Lower leg skin (tissue), 4 donors: ENCODE results near the gene G2E3. TPM values are rescaled to one million over a fixed set of nuclear protein-coding genes. Genes with fewer than 3 reads are reported as not detected.
"Not testable (repeated sequence)": the region's sequence is repeated elsewhere in the genome, so short reads cannot be mapped to it uniquely, and the experiment has no call there.

Source experiments
- DNase-seq, 2 donors: peaks; one replicate each; pipeline ENCODE4 v3.0.0-alpha.2; 2019; ENCODE audit warnings: low spot score in 2 of 2
- H3K4me3 ChIP-seq: fragments of 200-600 bp; sonication (generic); 2 replicates; pipeline ENCODE4 v1.5.1; 2017; ENCODE audit warnings: mild to moderate bottlenecking, low read depth; ENCODE audit not compliant: poor library complexity, severe bottlenecking
- POLR2A ChIP-seq, 2 donors: fragments of 450-650 bp; IDR thresholded peaks; one replicate each; pipeline ENCODE4 v1.6.1; 2016 to 2017; ENCODE audit warnings: antibody characterized with exemption in 2 of 2, mild to moderate bottlenecking in 1 of 2, moderate library complexity in 1 of 2
- WGBS, 2 donors: methylation state at CpG; one replicate each; pipeline ENCODE4 v1.1.5; 2018; 5-methylcytosine and 5-hydroxymethylcytosine counted together
- intact Hi-C: fragments of 100-400 bp; cut with DNase I; formaldehyde crosslinking; loops from one replicate; pipeline ENCODE4 v1.15.0; 2023; ENCODE audit warnings: low total_unique reads
- total RNA-seq, 4 donors: library from RNA; depleted of rRNA; stranded (reverse); fragments of >200 nt; gene quantifications; one replicate each; pipeline ENCODE4 v1.1.0, GENCODE V29; 2016
- TF ChIP-seq, protein P1 (sequence below), 3 donors: fragments of 450-650 bp; IDR thresholded peaks; one replicate each; pipeline ENCODE4 v1.5.1; 2016; ENCODE audit warnings: antibody characterized with exemption in 3 of 3, mild to moderate bottlenecking in 3 of 3, moderate library complexity in 2 of 3

G2E3 gene
- total RNA-seq, 4 donors from 2014 or later: 8.0 to 13.0 (median 10.6) TPM

DNA sequence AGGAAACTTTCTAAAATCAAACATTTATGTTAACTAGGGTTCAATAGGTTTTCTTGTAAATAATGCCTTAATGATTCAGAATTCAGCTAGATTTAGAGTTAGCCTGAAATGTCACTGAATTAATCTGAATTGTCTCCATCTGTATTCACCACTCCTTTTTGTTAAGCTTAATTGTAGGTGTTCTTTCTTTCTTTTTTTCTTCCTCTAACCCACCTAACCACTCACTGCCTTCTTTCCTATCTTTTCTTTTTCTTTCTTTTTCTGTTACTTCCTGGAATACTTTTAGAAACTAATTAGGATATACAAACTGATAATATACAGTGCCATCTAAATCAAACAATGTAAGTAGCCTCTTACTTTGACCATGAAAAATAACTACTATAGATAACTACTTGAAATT lies 29.9 kb downstream of the G2E3 start:
- DNase-seq: no peak
- H3K4me3 ChIP-seq: no peak overlapping the region
- TF ChIP-seq, protein P1, sequence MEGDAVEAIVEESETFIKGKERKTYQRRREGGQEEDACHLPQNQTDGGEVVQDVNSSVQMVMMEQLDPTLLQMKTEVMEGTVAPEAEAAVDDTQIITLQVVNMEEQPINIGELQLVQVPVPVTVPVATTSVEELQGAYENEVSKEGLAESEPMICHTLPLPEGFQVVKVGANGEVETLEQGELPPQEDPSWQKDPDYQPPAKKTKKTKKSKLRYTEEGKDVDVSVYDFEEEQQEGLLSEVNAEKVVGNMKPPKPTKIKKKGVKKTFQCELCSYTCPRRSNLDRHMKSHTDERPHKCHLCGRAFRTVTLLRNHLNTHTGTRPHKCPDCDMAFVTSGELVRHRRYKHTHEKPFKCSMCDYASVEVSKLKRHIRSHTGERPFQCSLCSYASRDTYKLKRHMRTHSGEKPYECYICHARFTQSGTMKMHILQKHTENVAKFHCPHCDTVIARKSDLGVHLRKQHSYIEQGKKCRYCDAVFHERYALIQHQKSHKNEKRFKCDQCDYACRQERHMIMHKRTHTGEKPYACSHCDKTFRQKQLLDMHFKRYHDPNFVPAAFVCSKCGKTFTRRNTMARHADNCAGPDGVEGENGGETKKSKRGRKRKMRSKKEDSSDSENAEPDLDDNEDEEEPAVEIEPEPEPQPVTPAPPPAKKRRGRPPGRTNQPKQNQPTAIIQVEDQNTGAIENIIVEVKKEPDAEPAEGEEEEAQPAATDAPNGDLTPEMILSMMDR (IDR thresholded peaks at IDR 0.05): no peak
- TF ChIP-seq POLR2A (IDR thresholded peaks at IDR 0.05): no peak
- intact Hi-C loops: no loop called here

DNA sequence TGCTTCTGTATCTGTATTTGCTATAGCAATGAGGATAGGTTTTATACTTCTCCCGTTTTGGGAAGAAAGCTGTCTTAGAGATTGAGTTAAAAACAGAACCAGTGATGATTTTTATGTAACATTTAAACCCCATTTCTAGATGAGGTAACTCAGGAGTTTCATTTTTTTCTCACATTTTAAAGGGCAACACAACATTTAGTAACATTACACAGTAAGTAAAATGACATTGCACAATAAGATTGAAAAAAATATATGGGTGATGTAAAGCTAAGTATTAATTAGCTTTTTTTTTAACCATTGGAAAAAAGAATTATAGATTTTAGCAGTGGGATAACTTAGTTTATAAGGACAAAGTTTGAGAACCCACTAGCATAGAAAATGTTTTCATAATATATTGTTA lies 38.0 kb downstream of the G2E3 start:
- H3K4me3 ChIP-seq: no peak overlapping the region
- 67 to 75% methylated on average over 1 of the region's 1 CpG for WGBS, 2 donors
- DNase-seq: no peak
- TF ChIP-seq POLR2A (IDR thresholded peaks at IDR 0.05): no peak
- TF ChIP-seq, protein P1 (IDR thresholded peaks at IDR 0.05): no peak
- intact Hi-C loops: no loop called here

DNA sequence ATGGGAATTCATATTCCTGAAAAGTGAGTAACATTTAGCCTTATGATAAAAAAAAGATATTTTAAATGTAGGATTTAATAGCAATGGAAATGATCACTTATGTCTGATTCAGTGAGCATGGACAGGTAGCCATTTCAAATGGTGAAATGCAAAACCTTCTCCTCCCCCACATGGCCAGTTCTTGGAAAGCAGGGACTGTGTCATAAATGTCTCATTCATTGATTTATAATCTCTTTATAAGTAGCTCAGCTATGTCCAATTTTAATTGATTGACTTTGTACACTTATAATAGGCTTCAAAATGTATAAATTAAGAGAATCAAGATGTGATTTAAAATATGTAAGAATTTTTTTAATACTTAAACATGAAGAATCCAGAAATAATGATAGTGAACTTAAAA lies 38.5 kb downstream of the G2E3 start:
- DNase-seq: no peak
- intact Hi-C loops: no loop called here
- H3K4me3 ChIP-seq: no peak overlapping the region
- TF ChIP-seq, protein P1 (IDR thresholded peaks at IDR 0.05): no peak

DNA sequence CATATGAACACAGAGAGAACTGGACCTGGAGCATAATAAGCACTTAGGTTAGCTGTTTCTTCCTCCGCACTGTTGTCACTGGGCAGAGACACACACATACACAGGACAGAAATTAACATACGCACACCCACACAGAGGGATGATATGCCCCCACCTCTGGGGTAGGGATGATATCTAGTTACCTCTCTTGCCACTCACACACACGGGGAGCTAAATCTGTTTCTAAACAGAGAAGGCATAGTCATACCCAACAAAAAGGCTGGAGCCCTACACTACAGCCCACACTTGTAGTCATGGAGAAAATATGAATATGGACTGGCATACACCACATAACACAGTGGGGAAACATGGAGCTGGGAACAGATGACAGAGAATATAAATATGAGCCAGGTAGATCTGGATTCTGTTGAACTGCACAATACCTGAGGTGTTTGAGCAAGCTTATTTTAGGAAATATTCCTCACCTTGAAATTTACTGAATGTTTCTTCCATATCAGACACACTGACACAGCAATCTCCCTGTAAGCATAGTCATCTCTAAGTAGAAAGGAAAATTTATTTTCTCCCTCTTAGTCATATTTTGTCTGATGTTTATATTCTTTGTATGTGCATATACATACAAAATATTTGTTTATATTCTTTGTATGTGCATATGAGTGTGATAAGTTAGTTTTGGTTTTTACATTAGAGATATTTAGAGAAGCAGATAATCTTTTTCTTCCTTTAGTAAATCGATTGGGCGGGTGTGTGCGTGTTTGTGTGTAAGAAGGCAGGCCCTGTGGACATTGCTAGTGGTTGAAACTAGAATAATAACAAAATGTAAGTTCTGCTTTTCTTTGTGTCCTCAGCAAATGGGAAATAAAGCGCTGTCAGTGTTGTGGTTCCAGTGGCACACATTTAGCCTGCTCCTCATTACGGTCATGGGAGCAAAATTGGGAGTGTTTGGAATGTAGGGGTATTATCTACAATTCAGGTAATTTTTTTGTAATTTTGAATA lies 42.3 kb downstream of the G2E3 start:
- 91 to 95% methylated on average over 8 of the region's 8 CpGs for WGBS, 2 donors
- no peak overlapping the region for H3K4me3 ChIP-seq
- intact Hi-C loops: no loop called here
- TF ChIP-seq POLR2A (IDR thresholded peaks at IDR 0.05): no peak
- TF ChIP-seq, protein P1 (IDR thresholded peaks at IDR 0.05): no peak
- DNase-seq: no peak

DNA sequence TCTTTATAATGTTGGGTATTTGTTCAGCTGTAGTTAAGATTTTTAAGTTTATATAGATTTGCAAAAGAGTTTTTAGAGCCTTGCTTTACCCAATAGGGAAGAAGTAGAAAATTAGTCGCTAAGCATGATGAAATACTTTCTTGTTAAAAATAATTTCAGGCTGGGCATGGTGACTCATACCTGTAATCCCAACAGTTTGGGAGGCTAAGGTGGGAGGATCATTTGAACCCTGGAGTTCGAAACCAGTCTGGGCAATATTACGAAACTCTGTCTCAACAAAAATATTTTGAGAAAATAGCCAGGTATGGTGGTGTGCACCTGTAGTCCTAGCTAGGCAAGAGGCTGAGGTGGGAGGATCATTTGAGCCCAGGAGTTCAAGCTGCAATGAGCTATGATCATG lies 44.4 kb downstream of the G2E3 start:
- no peak for DNase-seq
- WGBS, 2 donors: 93 to 94% methylated on average over 3 of the region's 3 CpGs
- no peak for TF ChIP-seq POLR2A (IDR thresholded peaks at IDR 0.05)
- TF ChIP-seq, protein P1 (IDR thresholded peaks at IDR 0.05): no peak
- H3K4me3 ChIP-seq: no peak overlapping the region
- intact Hi-C loops: no loop called here

DNA sequence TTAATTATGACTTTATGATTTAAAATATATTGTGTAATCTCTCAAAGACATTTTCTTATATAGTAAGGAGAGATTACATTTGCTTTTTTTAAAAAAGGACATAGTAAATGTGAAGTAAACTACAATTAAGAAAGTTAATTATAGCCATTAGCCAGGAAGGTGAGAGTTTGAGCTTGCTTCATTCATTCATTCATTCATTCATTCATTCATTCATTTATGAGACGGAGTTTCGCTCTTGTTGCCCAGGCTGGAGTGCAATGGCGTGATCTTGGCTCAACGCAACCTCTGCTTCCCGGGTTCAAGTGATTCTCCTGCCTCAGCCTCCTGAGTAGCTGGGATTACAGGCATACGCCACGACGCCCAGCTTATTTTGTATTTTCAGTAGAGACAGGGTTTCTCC lies 45.7 kb downstream of the G2E3 start:
- 96 to 97% methylated on average over 8 of the region's 8 CpGs for WGBS, 2 donors
- intact Hi-C loops, H3K4me3 ChIP-seq, DNase-seq: not testable (repeated sequence)
